Globus pallidus (tissue), 1 donor: ENCODE measurements around the gene ACAP2.
"Not testable (repeated sequence)": the region's sequence is repeated elsewhere in the genome, so short reads cannot be mapped to it uniquely, and the experiment has no call there.

Source experiments
- DNase-seq: peaks from one replicate; pipeline ENCODE4 v3.0.0-alpha.2; 2015; ENCODE audit warnings: low spot score

ACAP2 gene

DNA sequence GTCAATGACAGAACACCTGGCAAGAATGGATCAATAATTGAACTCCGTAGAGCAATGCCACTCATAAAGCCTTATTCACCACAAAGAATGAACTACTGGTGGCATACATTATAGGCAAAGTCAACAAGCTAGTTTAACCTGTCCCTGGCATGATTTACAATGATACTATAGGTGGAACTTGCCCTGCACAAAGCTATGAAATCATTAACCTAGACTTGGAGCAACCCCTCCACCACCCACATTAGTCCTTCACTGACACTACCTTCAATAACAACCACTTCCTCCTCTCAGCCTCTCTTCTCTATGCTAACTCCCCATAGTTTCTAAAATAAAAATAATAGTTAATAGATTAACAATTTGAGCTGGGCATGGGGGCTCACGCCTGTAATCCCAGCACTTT lies 54.4 kb downstream of the ACAP2 start:
- no peak for DNase-seq

DNA sequence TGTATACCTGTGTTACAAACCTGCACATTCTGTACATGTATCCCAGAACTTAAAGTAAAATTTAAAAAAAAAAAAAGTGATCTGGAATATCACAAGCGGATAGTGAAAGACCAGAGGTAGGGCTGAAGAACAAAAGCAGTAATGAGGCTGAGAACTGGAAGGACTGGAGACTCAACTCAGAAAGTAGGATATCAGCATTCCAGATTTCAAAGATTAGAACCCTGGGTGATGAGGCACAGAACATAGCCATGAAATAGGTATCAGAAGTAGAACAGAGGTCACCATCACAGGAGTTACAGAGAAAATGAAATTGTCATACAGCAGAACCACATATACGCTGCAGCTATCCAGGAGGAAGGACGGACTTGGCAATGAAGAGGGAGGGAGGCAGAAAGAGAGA lies 56.1 kb downstream of the ACAP2 start:
- DNase-seq: no peak

DNA sequence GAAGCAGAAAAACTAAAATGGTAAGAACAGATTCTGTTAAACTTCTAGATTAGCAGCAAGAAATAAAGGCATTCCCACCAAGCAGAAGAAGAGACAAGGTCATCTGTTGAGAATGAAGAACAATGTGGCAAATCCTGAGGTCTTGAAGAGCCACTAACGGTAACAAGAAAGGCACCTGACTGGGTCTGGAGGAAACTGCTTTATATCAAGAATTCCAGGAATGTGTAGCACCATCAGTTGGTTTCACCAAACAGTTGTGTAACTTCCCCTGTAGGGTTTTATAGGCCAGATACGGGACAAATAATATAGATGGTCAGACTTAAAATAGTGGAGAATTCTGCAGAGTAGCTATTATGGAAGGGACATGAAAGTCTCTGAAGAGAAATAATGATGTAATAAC lies 57.3 kb downstream of the ACAP2 start:
- no peak for DNase-seq

DNA sequence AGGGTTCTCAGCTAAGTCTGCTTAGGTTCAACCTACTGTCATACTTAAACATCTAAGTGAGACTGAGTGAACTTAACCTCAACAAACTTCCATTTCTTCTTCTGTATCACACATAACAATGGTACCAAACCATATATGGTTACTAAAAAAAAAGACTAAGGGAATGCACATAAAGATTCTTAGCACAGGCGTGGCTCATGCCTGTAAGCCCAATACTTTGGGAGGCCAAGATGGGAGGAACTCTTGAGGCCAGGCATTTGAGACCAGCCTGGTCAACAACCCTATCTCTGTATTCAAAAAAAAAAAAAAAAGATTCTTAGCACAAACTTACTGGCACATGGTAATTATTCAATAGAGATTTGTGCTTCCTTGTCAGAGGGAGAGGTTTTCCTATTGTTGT lies 57.9 kb downstream of the ACAP2 start:
- DNase-seq: no peak

DNA sequence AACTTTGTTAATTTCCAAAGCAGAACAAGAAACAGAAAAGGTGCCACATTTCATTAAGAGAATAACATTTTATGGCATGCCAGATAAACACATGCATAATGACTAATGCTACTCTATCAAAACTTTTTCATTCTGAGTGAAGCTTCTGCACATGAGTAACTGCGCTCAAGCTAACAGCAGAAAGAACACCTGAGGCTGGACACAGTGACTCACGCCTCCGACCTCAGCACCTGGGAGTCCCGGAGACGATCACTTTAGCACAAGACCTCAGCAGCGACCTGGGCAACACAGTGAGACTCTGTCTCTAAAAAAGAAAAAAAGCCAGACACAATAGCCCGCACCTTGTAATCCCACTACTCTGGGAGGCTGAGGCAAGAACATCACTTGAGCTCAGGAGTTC lies 70.6 kb downstream of the ACAP2 start:
- no peak for DNase-seq

DNA sequence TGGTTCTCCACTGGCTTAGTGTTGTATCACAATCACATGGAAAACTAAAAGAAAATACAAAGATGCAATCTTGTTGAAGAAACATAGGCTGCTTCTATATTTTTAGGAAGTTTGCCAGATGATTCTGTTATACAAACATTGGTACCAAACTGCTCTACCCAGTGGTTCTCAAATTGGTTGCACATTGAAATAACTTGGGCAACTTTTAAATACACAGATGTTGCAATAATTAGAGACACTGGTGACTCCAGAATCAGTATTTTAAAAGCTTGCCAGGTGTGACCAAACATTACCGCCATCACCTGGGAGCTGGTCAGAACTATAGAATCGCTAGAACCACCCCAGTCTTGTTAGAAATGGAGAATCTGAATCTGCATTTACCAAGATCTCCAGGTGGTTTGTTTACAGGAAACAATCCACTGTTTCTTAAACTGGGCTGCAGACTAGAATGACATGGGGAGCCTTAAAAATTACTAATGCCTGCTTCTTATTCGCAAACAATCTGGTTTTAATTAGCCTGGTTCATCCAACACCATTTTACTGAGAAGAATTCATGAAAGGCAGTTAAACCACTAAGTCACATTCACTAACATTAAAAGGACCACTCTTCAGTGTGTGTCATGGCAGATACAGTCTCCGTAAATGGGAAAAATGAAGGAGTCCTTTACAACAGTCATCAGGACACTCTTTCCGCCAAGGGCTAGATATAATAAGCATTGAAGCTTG lies 76.5 kb downstream of the ACAP2 start:
- DNase-seq: no peak

DNA sequence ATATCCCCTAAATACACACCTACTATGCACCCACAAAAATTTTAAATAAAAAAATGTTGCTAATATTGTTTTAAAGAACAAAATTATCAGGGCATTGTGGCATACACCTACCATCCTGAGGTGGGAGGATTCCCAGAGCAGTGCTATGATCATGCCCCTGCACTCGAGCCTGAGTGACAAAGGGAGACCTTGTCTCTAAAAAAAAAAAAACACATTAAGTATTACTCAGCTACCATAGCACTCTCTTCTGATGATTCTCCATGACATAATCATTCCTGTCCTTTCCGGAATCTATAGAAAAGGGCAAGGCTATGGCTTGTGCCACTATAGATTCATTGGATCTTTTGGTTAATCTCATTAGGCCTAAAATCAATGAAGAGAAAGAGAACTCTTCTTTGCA lies 77.4 kb downstream of the ACAP2 start:
- no peak for DNase-seq

DNA sequence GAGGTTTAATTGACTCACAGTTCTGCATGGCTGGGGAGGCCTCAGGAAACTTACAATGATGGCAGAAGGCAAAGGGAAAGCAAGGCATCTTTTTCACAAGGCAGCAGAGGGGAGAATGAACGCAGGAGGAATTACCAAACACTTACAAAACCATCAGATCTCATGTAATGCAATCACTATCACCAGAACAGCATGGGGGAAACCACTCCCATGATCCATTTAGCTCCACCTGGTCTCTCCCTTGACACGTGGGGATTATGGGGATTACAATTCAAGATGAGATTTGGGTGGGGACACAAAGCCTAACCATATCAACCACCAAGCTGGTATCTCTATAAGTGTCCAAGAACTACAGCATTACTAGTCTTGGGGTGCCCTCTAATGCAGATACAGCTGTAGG lies 85.0 kb downstream of the ACAP2 start:
- DNase-seq: not testable (repeated sequence)

DNA sequence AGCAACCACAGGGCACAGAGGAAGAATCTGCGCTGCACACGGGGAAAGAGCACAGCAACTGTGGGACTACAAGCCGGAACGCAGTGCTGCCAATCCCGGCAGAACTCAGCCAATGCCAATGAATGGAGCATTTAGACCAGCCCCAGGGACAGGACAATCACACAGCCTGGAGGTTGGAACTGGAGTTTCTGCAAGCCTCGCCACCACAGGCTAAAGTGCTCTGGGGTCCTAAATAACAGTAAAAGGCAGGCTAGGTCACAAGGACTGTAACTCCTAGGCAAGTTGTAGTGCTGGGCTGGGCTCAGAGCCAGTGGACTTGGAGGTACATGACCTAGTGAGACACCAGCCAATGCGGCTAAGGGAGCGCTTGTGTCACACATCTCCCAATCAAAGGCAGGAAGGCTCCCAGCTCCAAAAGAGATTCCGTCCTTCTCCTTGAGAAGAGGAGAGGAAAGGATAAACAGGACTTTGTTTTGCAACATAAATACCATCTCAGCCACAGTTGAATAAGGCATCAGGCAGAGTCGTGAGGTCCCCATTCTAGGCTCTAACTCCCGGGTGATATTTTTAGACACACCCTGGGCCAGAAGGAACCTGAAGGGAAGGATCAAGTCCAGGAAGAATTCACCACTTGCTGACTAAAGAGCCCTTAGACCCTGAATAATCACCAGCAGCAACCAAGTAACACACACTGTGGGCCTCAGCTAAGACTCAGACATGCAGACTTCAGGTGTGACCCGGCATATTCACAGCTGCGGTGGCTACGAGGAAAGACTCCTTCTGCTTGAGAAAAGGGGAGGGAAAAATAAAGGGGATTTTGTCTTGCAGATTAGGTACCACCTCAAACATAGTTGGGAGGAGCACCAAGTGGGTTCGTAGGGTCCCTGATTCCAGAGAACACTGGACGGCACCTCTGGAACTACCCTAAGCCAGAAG lies 86.4 kb downstream of the ACAP2 start:
- DNase-seq: peak; percentile 75

DNA sequence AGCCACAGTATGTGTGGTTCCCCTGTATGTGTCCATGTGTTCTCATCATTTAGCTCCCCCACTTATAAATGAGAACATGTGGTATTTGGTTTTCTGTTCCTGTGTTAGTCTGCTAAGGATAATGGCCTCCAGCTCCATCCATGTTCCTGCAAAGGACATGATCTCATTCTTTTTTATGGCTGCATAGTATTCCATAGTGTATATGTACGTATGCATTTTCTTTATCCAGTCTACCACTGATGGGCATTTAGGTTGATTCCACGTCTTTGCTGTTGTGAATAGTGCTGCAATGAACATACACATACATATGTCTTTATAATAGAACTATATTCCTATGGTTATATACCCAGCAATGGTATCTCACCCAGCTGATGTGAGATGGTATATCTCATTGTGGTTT lies 88.8 kb downstream of the ACAP2 start:
- not testable (repeated sequence) for DNase-seq

DNA sequence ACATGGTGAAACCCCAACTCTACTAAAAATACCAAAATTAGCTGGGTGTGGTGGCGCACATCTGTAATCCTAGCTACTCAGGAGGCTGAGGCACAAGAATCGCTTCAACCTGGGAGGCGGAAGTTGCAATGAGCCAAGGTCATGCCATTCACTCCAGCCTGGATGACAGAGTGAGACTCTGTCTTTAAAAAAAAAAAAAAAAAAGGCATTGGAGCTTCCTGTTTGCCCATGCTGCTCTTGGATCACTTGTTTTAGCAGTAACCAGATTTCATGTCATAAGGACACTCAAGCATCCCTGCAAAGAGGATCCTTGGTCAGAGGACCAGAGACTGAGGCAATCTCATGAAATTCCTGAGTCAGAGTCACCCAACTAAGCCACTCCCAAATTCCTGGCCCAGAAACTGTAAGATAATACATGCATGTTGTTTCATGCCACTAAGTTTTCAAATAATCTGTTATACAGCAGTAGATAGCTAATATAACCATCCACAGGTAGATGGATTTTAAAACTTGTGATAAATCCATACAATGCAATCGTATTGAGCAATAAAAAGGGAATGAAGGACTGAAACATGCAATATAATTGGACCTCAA lies 89.8 kb downstream of the ACAP2 start:
- DNase-seq: no peak

DNA sequence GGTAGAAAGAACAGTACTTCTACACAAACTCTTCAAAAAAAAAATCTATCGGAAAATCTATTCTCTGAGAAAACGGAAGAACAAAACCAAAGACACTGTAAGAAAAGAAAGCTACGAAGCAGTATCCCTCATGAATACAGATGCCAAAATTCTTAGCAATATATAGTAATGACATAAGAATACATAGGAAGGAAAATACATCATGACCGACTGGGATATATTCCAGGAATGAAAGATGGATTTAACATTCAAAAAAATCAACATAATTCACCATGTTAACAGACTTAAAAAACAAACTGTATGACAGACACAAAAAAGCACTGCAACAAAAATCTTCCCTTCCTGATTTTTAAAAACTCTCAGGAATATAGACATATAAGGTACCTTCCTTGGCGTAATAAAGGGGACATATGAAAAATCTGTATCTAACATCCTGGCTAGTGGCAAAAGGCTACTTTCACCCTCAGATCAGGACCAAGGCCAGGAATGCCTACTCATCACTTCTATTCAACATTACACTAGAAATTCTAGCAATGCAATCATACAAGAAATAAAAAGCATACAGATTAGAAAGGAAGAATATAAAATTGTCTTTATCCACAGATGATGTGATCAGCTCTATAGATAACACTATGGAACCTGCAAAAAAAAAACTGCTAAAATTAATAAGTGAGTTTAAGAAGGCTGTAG lies 94.2 kb downstream of the ACAP2 start:
- DNase-seq: no peak

DNA sequence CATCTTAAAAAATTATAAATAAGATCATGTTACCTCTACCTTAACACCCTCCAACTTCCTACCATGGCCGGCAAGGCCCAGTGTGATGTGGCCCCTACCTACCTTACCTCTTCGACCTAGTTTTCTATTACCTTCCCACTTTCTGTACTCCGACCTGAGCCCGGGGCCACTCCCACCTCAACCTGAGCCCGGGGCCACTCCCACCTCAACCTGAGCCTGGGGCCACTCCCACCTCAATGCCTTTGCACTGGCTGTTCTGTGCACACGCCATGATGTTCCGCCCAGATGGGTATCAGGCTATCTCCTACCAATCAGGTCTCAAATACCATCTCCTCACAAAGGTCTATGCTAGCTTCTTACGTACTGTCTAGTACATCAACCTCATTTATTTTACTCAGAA lies 105.1 kb downstream of the ACAP2 start:
- no peak for DNase-seq

DNA sequence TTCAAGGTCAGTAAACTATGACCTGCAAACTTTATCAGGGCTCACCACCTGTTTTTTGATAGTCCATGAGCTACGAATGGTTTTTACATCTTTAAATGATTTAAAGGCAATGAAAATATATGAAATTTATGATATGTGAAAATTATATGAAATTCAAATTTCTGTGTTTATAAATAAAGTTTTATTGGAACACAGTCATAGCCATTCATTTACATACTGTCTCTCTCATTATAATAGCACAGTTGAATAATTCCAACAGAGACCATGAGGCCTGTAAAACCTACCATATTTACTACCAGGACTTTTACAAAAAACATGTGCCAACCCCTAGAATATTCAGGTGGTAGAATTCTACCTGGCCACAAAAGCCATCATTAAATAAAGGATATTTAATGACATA lies 107.9 kb downstream of the ACAP2 start:
- no peak for DNase-seq

DNA sequence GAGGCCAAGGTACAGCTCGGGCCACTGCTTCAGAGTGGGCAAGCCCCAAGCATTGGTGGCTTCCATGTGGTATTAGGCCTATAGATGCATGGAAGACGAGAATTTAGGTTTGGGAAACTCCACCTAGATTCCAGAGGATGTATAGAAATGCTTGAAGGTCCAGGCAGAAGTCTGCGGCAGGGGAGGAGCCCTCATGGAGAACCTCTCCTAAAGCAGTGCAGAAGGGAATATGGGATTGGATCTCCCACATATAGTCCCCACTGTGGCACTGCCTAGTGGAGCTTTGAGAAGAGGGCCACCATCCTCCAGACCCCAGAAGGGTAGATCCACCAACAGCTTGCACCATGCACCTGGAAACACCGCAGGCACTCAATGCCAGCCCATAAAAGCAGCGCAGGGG lies 123.8 kb downstream of the ACAP2 start:
- DNase-seq: no peak

DNA sequence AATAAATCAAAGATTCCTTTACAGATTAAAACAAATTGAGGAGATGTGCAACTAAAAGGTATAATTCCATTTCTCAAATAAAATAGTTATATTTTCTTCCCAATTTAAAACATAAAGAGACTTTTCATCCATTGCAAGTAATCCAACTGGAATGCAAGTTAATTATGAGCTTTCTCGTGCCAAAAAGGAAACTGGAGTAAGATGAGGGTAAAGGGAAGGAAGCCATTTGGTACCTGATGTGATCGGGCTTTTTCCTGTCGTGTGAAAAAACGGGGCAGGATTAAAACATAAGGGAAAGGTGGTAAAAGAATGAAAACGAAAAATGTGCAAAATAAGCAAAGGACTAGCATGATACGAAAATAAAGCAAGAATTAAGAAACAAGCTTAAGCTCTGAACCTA lies 130.1 kb downstream of the ACAP2 start:
- no peak for DNase-seq

DNA sequence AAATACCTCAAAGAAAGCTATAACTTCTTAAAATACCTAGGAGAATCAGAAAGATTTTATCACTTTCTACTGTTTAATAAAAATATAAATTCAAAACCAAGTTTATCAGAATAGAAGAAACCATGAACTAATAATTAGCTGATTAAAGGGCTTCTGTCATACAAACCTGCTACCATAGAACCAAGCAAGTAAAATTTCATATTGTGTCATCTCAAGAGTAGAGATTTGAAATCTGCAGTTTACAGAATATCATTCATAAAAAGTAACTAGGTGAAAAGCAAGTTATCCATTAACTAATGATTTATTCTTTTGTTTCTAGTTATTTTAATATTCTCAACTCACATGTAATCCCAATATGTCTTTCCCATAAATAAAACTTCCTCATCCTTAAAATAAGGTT lies 135.1 kb downstream of the ACAP2 start:
- DNase-seq: no peak

DNA sequence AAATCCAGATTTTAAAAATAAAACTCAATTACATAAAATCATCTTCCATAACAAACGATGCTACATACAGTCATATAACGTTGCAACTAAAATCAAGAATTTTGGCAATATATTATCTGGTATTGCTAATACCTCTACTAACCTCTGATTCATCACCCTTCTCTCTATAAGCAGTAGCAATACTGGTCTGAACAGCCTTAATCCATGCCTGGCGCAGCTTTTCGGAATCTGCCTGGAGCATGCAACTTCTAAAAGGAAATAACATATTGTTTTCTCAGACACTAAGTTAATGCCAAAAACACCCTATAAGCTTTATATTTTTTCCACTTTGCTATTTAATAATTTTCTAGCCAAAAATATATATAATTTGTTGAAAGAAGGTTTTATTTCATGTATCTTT lies 136.5 kb downstream of the ACAP2 start:
- no peak for DNase-seq

DNA sequence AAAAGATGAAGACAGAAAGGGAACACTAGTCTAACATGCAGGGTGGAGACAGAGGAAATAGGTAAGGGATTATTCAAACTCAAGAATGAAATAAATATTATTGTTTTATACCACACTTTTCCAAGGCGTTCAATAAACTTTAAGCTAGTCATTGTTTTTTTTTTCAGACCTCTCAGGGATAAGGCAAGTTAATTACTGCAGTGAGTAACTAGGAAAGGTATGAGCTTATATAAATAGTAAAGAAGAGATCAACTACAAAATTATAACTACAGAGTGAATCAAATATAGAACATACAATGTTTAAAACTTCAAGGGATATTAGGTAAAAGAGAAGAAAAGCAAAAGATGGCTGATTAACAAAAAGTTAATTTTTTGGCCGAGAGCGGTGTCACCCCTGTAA lies 140.4 kb downstream of the ACAP2 start:
- DNase-seq: no peak

DNA sequence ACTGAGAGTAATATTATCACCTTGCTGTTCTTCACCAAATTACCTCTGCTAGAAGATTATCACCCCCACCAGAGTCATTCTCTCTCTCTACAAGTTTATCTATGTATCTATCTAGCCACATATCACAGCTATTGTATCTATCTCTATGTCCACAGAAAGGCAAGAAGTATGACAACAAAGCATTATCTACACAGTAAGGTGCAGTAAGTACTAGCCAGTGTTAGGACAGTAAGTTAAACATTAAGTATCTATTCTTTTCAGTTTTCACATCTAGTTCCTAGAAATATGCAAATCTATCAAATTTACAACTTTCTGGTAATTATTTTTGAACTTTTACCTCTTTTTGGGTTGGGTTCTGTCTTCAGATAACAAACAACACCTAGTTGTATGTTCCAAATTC lies 145.4 kb downstream of the ACAP2 start:
- no peak for DNase-seq

DNA sequence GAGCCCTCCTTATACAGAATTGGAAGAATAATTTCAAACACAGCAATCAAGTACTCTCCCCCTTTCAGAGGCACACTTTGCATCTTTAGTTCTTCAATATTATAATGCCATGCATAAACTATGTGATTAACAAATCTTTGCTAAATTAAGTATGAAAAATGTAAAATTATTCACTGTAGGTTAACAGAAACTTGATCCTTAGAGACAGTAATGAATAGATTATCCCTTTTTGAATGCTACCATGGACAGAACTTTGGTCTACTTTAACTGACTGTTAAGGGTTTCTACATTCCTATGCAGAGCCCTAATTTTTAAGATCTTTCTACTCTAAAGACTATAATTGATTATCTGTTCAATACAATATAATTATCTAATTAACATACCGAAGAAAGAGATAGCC lies 146.2 kb downstream of the ACAP2 start:
- no peak for DNase-seq

DNA sequence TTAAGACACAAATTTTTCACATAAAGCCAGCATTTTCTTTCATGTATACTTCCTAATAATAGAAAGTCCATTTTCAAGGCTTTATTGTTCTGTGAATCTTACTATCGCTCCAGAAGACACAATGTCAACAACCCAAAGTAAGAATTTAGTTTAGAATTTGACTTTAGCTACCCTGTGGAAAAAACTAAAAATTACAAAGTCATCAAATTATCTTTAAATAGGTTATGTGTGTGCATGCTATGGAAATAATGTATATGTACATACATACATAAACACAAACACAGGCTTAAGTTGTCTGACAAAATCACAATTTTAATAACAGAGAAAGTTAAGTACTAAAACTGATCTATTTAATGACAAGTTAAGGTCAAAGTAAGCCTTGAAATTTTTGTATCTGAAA lies 151.7 kb downstream of the ACAP2 start:
- no peak for DNase-seq

DNA sequence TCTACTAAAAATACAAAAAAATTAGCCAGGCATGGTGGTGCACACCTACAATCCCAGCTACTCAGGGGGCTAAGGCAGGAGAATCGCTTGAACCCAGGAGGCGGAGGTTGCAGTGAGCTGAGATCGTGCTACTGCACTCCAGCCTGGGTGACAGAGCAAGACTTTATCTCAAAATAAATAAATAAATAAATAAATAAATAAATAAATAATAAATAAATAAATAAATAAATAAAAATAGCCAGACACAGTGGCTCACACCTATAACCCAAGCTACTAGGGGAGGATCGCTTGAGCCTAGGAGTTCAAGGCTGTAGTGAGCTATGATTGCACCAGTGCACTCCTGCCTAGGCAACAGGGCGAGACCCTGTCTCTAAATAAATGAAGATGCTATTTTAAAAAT lies 152.2 kb downstream of the ACAP2 start:
- not testable (repeated sequence) for DNase-seq
